PFSK-1 (cell line): ENCODE data around the gene E2F1.

ENCODE experiments used
- POLR2AphosphoS5 ChIP-seq: IDR thresholded peaks from 2 replicates; pipeline ENCODE4 v1.6.1; 2012; ENCODE audit warnings: low read depth, mild to moderate bottlenecking, control low read depth, low read length, moderate library complexity
- REST ChIP-seq, 2 experiments: IDR thresholded peaks; 2 replicates each; pipeline versions ENCODE4 v1.6.1 to v1.8.0; 2011 to 2012; ENCODE audit warnings: low read depth in 2 of 2, low read length in 2 of 2, control low read depth in 1 of 2, inconsistent platforms in 1 of 2, mild to moderate bottlenecking in 1 of 2, moderate library complexity in 1 of 2; ENCODE audit not compliant: insufficient read depth in 1 of 2
- TAF1 ChIP-seq: IDR thresholded peaks from 2 replicates; pipeline ENCODE4 v1.6.1; 2012; ENCODE audit warnings: low read length, control low read depth, borderline replicate concordance; ENCODE audit not compliant: insufficient read depth

GRCh38 chr20:33654680-33655161, 31.5 kb downstream of the E2F1 start:
- TF ChIP-seq REST (IDR thresholded peaks at IDR 0.05; ENCODE audit: insufficient read depth in 1 of 2, low read depth in 2 of 2, low read length in 2 of 2) (no peak), TAF1 (no peak), POLR2AphosphoS5 (no peak)
